Stimulated activated CD8-positive, alpha-beta memory T cell treated with anti-CD3 and anti-CD28 coated beads, Interleukin-15, amount 100 ng/mL, for 48 hours (primary cell): ENCODE measurements around the gene ABLIM1.

ENCODE experiments used
- DNase-seq, 2 donors: peaks; one replicate each; pipeline ENCODE4 v3.0.0-alpha.2; 2020; ENCODE audit warnings: low read depth in 2 of 2

Gene ABLIM1

GRCh38 chr10:114458955-114459354 lies 199.1 kb downstream of the ABLIM1 start:
- peak; percentile 4 to 10 for DNase-seq

GRCh38 chr10:114458216-114458920 lies 199.7 kb downstream of the ABLIM1 start:
- DNase-seq, result no peak

GRCh38 chr10:114453576-114453975 lies 204.5 kb downstream of the ABLIM1 start:
- no peak for DNase-seq

GRCh38 chr10:114448897-114449296 lies 209.2 kb downstream of the ABLIM1 start:
- no peak for DNase-seq

- no peak for DNase-seq
These were observed 212.7 kb downstream of the ABLIM1 start for GRCh38 chr10:114445332-114445731.

GRCh38 chr10:114444819-114445218 lies 213.3 kb downstream of the ABLIM1 start:
- DNase-seq, result no peak

- no peak for DNase-seq
These were observed 215.9 kb downstream of the ABLIM1 start for GRCh38 chr10:114442091-114442630.

- no peak for DNase-seq
These were observed 217.0 kb downstream of the ABLIM1 start for GRCh38 chr10:114441107-114441506.

- no peak for DNase-seq
These were observed 220.4 kb downstream of the ABLIM1 start for GRCh38 chr10:114437473-114438292.

GRCh38 chr10:114436941-114437340 lies 221.1 kb downstream of the ABLIM1 start:
- no peak for DNase-seq

- DNase-seq, result no peak
These were observed 225.4 kb downstream of the ABLIM1 start for GRCh38 chr10:114432566-114433093.

- DNase-seq, result no peak
These were observed 226.5 kb downstream of the ABLIM1 start for GRCh38 chr10:114431414-114432135.

- no peak for DNase-seq
These were observed 227.2 kb downstream of the ABLIM1 start for GRCh38 chr10:114430688-114431413.

- no peak for DNase-seq
These were observed 228.3 kb downstream of the ABLIM1 start for GRCh38 chr10:114429581-114430335.

GRCh38 chr10:114427124-114427852 lies 230.8 kb downstream of the ABLIM1 start:
- DNase-seq, result no peak

GRCh38 chr10:114426476-114426875 lies 231.6 kb downstream of the ABLIM1 start:
- no peak for DNase-seq

- no peak for DNase-seq
These were observed 237.1 kb downstream of the ABLIM1 start for GRCh38 chr10:114420811-114421485.

- DNase-seq, result no peak
These were observed 240.0 kb downstream of the ABLIM1 start for GRCh38 chr10:114418109-114418508.
